ENCODE measurements around the gene ROBO1.

ROBO1 gene

GRCh38 chr3:79297245-79297960 is 470.4 kb downstream of the ROBO1 start:
- DNase-seq, result peak; percentile 74 to 84

GRCh38 chr3:79286882-79287281 is 480.9 kb downstream of the ROBO1 start:
- DNase-seq, result no peak

- no peak for DNase-seq
These were observed 481.9 kb downstream of the ROBO1 start for GRCh38 chr3:79285871-79286270.

GRCh38 chr3:79285380-79285779 is 482.4 kb downstream of the ROBO1 start:
- DNase-seq, result no peak

GRCh38 chr3:79284781-79285180 is 483.0 kb downstream of the ROBO1 start:
- no peak for DNase-seq

GRCh38 chr3:79278681-79279080 is 489.1 kb downstream of the ROBO1 start:
- no peak for DNase-seq

GRCh38 chr3:79268422-79268821 is 499.4 kb downstream of the ROBO1 start:
- no peak for DNase-seq

GRCh38 chr3:79264892-79265291 is 502.9 kb downstream of the ROBO1 start:
- DNase-seq, result no peak

- no peak for DNase-seq
These were observed 504.4 kb downstream of the ROBO1 start for GRCh38 chr3:79263423-79263822.

- no peak for DNase-seq
These were observed 509.3 kb downstream of the ROBO1 start for GRCh38 chr3:79258479-79258878.

- no peak for DNase-seq
These were observed 510.0 kb downstream of the ROBO1 start for GRCh38 chr3:79257791-79258190.

GRCh38 chr3:79255702-79256101 is 512.1 kb downstream of the ROBO1 start:
- no peak for DNase-seq

- DNase-seq, result no peak
These were observed 512.5 kb downstream of the ROBO1 start for GRCh38 chr3:79255292-79255691.

GRCh38 chr3:79253704-79254103 is 514.1 kb downstream of the ROBO1 start:
- no peak for DNase-seq

GRCh38 chr3:79253271-79253670 is 514.5 kb downstream of the ROBO1 start:
- DNase-seq, result no peak

- DNase-seq, result no peak
These were observed 517.1 kb downstream of the ROBO1 start for GRCh38 chr3:79250746-79251145.

GRCh38 chr3:79249701-79250100 is 518.1 kb downstream of the ROBO1 start:
- no peak for DNase-seq

GRCh38 chr3:79247725-79248043 is 520.1 kb downstream of the ROBO1 start:
- no peak for DNase-seq

GRCh38 chr3:79246875-79247724 is 520.7 kb downstream of the ROBO1 start:
- DNase-seq, result no peak

GRCh38 chr3:79245284-79246138 is 522.3 kb downstream of the ROBO1 start:
- no peak for DNase-seq

GRCh38 chr3:79236496-79236895 is 531.3 kb downstream of the ROBO1 start:
- DNase-seq, result no peak

- DNase-seq, result no peak
These were observed 534.3 kb downstream of the ROBO1 start for GRCh38 chr3:79233431-79234060.

GRCh38 chr3:79230266-79230665 is 537.5 kb downstream of the ROBO1 start:
- no peak for DNase-seq
